ENCODE data around the gene TNFAIP2.
A peak's percentile ranks its signal among the peaks of the same experiment; 100 is the strongest.

The TNFAIP2 gene

GRCh38 chr14:103094406-103095209 lies 28.7 kb upstream of the TNFAIP2 start, which contains the start of gene EXOC3L4:
TSS of gene EXOC3L4 (plus strand) at chr14:103094725. CDS start at chr14:103100220, 5,495 bp downstream.
- DNase-seq (ENCODE audit: low read depth in 3 of 3) = no peak

GRCh38 chr14:103095210-103095778 lies 28.0 kb upstream of the TNFAIP2 start:
- no peak for DNase-seq (ENCODE audit: low read depth in 3 of 3)

- DNase-seq (ENCODE audit: low read depth in 3 of 3) = no peak
Measured at GRCh38 chr14:103096387-103096786, 26.9 kb upstream of the TNFAIP2 start.

- DNase-seq (ENCODE audit: low read depth in 3 of 3) = no peak
Measured at GRCh38 chr14:103097244-103097993, 25.8 kb upstream of the TNFAIP2 start.

- DNase-seq (ENCODE audit: low read depth in 3 of 3) = no peak
Measured at GRCh38 chr14:103097994-103098957, 25.0 kb upstream of the TNFAIP2 start.

- DNase-seq (ENCODE audit: low read depth in 3 of 3) = no peak
Measured at GRCh38 chr14:103099081-103099732, 24.1 kb upstream of the TNFAIP2 start.

- no peak for DNase-seq (ENCODE audit: low read depth in 3 of 3)
Measured at GRCh38 chr14:103099733-103100280, 23.5 kb upstream of the TNFAIP2 start.

- DNase-seq (ENCODE audit: low read depth in 3 of 3) = no peak
Measured at GRCh38 chr14:103100281-103101121, 22.8 kb upstream of the TNFAIP2 start.

GRCh38 chr14:103101257-103101962 lies 21.9 kb upstream of the TNFAIP2 start:
- no peak for DNase-seq (ENCODE audit: low read depth in 3 of 3)

- no peak for DNase-seq (ENCODE audit: low read depth in 3 of 3)
Measured at GRCh38 chr14:103101963-103102688, 21.1 kb upstream of the TNFAIP2 start.

GRCh38 chr14:103102689-103103260 lies 20.5 kb upstream of the TNFAIP2 start:
- DNase-seq (ENCODE audit: low read depth in 3 of 3) = no peak

- no peak for DNase-seq (ENCODE audit: low read depth in 3 of 3)
Measured at GRCh38 chr14:103103461-103104388, 19.5 kb upstream of the TNFAIP2 start.

GRCh38 chr14:103104389-103104653 lies 18.9 kb upstream of the TNFAIP2 start:
- no peak for DNase-seq (ENCODE audit: low read depth in 3 of 3)

- DNase-seq (ENCODE audit: low read depth in 3 of 3) = peak; percentile 59 to 65 (median 63)
Measured at GRCh38 chr14:103104654-103105452, 18.4 kb upstream of the TNFAIP2 start.

GRCh38 chr14:103105580-103106150 lies 17.6 kb upstream of the TNFAIP2 start:
- DNase-seq (ENCODE audit: low read depth in 3 of 3) = no peak

- DNase-seq (ENCODE audit: low read depth in 3 of 3) = no peak
Measured at GRCh38 chr14:103107455-103107854, 15.8 kb upstream of the TNFAIP2 start.
